Mucosa of descending colon (tissue), 3 donors: Measurements from ENCODE around the gene DST. TPM values are rescaled to one million over a fixed set of nuclear protein-coding genes. Genes with fewer than 3 reads are reported as not detected.
A peak's percentile ranks its signal among the peaks of the same experiment; 100 is the strongest.

Experiments used
- ATAC-seq: fragments of 200-7000 bp; cut with Tn5 transposase; one replicate; pipeline ENCODE4 v1.9.1; 2020; ENCODE audit warnings: mild to moderate bottlenecking, moderate library complexity
- DNase-seq, 3 donors: peaks; one replicate each; pipeline ENCODE4 v3.0.0-alpha.2; 2020
- H3K36me3 ChIP-seq: fragments of 200-600 bp; one replicate; pipeline ENCODE4 v1.8.0; 2021; ENCODE audit warnings: low read depth, mild to moderate bottlenecking
- H3K4me1 ChIP-seq: fragments of 200-600 bp; one replicate; pipeline ENCODE4 v1.8.0; 2021; ENCODE audit warnings: low read depth, mild to moderate bottlenecking
- H3K4me3 ChIP-seq: fragments of 200-600 bp; one replicate; pipeline ENCODE4 v1.8.0; 2021; ENCODE audit warnings: mild to moderate bottlenecking
- H3K9me3 ChIP-seq: fragments of 200-600 bp; one replicate; pipeline ENCODE4 v1.8.0; 2021; ENCODE audit warnings: mild to moderate bottlenecking
- intact Hi-C, 2 donors: fragments of 100-400 bp; cut with DNase I in 1 of 2; cut with micrococcal nuclease in 1 of 2; formaldehyde crosslinking; loops; one replicate each; pipeline versions ENCODE4 v1.11.0 to v1.11.1; 2022; cut with DNase I, micrococcal nuclease
- total RNA-seq, 3 donors: library from RNA; stranded (reverse); fragmentation: NEBNext Ultra II Directional in 2 of 3; extraction: Animal tissue kit (Norgen Biotek cat#: 25700) in 2 of 3; gene quantifications; one replicate each; pipeline versions ENCODE4 v1.2.1 to v1.2.4, GENCODE V29; 2021 to 2023
- TF ChIP-seq, protein P1 (sequence below): fragments of 200-600 bp; IDR thresholded peaks from one replicate; pipeline ENCODE4 v1.8.0; 2022; ENCODE audit warnings: antibody characterized with exemption, mild to moderate bottlenecking
- donor health status: DM: no; HTN: no; CAD: no; lungs with moderate emphysema.
- donor health status: DM: no; HTN: no; CAD: no.
- donor health status: DM: no; HTN: yes; CAD: no.

DST gene
- total RNA-seq, 3 donors from 2014 or later: 208 to 580 (median 356) TPM

DNA sequence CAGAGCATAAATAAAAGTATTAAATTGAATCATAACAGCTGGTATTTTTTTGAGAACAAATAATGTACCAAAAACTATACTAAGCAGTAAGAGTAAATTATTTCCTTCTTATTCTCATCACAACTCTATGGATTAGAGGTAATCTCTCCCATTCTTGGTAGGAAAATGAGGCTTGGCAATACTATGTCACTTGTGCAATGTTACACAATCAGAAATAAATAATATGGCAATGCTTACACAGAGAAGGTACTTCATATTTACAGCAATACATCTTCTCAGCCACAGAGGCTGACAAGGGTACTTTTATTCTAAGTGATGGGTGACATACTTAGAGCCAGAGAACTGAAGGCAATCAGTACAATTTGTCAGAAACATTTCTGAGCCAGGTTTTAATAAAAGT lies 3.9 kb downstream of the DST start:
- intact Hi-C loops: loop anchor here (5.0 to 10.0 kb wide), 3 partner anchors 59 to 214 kb away; no protein-coding TSS in a partner anchor
- TF ChIP-seq, protein P1, sequence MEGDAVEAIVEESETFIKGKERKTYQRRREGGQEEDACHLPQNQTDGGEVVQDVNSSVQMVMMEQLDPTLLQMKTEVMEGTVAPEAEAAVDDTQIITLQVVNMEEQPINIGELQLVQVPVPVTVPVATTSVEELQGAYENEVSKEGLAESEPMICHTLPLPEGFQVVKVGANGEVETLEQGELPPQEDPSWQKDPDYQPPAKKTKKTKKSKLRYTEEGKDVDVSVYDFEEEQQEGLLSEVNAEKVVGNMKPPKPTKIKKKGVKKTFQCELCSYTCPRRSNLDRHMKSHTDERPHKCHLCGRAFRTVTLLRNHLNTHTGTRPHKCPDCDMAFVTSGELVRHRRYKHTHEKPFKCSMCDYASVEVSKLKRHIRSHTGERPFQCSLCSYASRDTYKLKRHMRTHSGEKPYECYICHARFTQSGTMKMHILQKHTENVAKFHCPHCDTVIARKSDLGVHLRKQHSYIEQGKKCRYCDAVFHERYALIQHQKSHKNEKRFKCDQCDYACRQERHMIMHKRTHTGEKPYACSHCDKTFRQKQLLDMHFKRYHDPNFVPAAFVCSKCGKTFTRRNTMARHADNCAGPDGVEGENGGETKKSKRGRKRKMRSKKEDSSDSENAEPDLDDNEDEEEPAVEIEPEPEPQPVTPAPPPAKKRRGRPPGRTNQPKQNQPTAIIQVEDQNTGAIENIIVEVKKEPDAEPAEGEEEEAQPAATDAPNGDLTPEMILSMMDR: no peak
- Histone ChIP-seq H3K4me1 (no peaks in the 10 kb centered on the region), H3K4me3 (no peak overlapping the region), H3K9me3 (no peaks in the 10 kb centered on the region), H3K36me3 (no peaks in the 10 kb centered on the region)
- ATAC-seq (no peak), DNase-seq (no peak)

DNA sequence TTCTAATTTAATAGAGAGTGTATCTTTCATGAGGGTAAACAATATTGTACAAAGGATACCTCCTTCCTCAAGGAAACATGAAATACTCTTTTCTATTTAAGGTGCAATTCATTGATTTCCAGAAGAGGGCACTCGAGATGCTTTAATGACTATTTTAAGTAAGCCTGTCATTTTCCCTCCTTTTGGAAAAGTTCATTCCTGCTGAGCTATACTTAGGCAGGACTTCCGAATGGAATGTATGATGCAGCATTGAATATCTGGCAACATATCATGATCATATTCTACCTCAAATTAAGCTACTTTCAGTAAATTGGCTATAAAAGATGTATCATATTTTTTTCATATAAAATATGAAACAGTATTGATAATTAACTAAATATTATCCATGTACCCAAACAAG lies 5.0 kb downstream of the DST start:
- ATAC-seq (peak; percentile 65), DNase-seq (peak in 1 of 3 donors; percentile 53)
- Histone ChIP-seq H3K4me1 (no peaks in the 10 kb centered on the region), H3K4me3 (no peak overlapping the region), H3K9me3 (no peaks in the 10 kb centered on the region), H3K36me3 (no peaks in the 10 kb centered on the region)
- intact Hi-C loops: loop anchor here (5.0 to 10.0 kb wide), 3 partner anchors 60 to 215 kb away; no protein-coding TSS in a partner anchor
- TF ChIP-seq, protein P1: peak; percentile 61

DNA sequence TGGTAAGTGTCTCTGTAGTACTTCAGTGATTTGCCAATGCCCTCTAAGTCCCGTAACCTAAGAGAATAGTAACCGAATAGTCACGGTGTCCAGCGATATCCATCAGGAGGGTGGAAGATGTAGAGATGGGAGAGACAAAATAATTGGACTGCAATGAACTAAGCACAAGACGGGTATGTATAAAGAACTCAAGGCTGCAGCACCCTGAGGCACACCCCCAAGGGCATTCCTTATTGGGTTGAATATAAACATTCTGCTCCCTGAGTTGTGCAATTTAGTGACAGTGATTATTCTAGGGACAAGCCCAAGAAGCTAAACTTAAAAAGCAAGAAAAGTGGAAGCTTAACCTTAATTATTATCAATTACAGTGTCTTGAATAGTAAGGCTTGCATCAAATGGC lies 14.6 kb downstream of the DST start:
- intact Hi-C loops: no loop called here
- no peak overlapping the region for H3K4me3 ChIP-seq
- no peaks in the 10 kb centered on the region for H3K9me3 ChIP-seq
- DNase-seq (no peak), ATAC-seq (no peak)
- TF ChIP-seq, protein P1: no peak
- peaks cover 8% of the 10 kb centered on the region for H3K36me3 ChIP-seq
- no peaks in the 10 kb centered on the region for H3K4me1 ChIP-seq

DNA sequence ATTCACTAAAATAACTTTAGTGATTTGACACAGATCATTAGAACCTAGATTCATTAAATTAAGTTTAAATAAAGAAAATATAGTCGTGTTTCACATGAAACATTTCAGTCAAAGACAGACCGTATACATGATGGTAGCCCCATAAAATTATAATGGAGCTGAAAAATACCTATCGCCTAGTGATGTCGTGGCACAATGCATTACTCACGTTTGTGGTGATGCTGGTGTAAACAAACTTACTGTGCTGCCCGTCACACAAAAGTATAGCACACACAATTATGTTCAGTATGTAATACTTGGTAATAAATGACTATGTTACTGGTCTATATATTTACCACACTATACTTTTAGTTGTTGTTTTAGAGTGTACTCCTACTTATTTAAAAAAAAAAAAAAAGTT lies 17.3 kb downstream of the DST start:
- Histone ChIP-seq H3K4me3 (no peak overlapping the region), H3K4me1 (no peaks in the 10 kb centered on the region), H3K36me3 (peaks cover 8% of the 10 kb centered on the region), H3K9me3 (no peaks in the 10 kb centered on the region)
- no peak for ATAC-seq
- TF ChIP-seq, protein P1: no peak
- intact Hi-C loops: no loop called here
- DNase-seq: no peak

DNA sequence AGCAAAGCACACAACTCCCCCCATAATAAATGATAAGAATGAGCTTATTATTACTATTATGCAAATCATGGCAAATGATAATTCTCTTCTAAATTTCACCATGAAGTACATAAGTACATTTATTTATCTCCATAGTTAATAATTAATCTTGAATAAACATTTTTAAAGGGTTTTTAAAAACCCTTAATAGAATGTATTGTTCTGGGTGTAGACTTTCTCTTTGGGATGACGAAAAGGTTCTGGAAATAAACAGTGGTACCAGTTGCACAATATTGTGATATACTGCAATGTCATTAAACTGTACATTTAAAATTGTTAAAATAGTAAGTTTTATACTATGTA lies 18.0 kb downstream of the DST start:
- Histone ChIP-seq H3K9me3 (no peaks in the 10 kb centered on the region), H3K36me3 (peaks cover 8% of the 10 kb centered on the region), H3K4me1 (no peaks in the 10 kb centered on the region), H3K4me3 (no peak overlapping the region)
- intact Hi-C loops: no loop called here
- ATAC-seq (no peak), DNase-seq (no peak)
- TF ChIP-seq, protein P1: no peak
